ENCODE measurements around the gene DOCK1. TPM values are rescaled to one million over a fixed set of nuclear protein-coding genes. Genes with fewer than 3 reads are reported as not detected.

The DOCK1 gene
- total and polyA plus RNA-seq, 3 donors from 2014 or later = 19.0 to 46.2 (median 32.0) TPM

GRCh38 chr10:127250031-127250430 lies 344.8 kb downstream of the DOCK1 start:
- Histone ChIP-seq H3K9me3 (no peaks in the 10 kb centered on the region), H3K4me3 (no peak overlapping the region), H3K27ac (no peak overlapping the region), H3K36me3 (ENCODE audit: low read depth, missing control alignments) (no peaks in the 10 kb centered on the region), H3K4me1 (no peaks in the 10 kb centered on the region), H3K27me3 (no peaks in the 10 kb centered on the region)
- DNase-seq = no peak
- intact Hi-C loops (cut with DNase I; ENCODE audit: low total_unique reads) = no loop called here
- no peak for TF ChIP-seq POLR2A (IDR thresholded peaks at IDR 0.05)
- no peak for TF ChIP-seq CTCF (IDR thresholded peaks at IDR 0.05)
- 79 to 80% methylated on average over 5 of the region's 5 CpGs for whole genome bisulfite sequencing, 2 donors

GRCh38 chr10:127252818-127253217 lies 347.6 kb downstream of the DOCK1 start:
- TF ChIP-seq POLR2A (IDR thresholded peaks at IDR 0.05) = no peak
- TF ChIP-seq CTCF (IDR thresholded peaks at IDR 0.05) = no peak
- 97 to 99% methylated on average over 6 of the region's 6 CpGs for WGBS, 2 donors
- no peak overlapping the region for H3K4me3 ChIP-seq
- no peaks in the 10 kb centered on the region for H3K27me3 ChIP-seq
- intact Hi-C loops (cut with DNase I; ENCODE audit: low total_unique reads) = no loop called here
- DNase-seq = no peak
- no peak overlapping the region for H3K27ac ChIP-seq
- no peaks in the 10 kb centered on the region for H3K36me3 ChIP-seq (ENCODE audit: low read depth, missing control alignments)
- H3K4me1 ChIP-seq = no peaks in the 10 kb centered on the region
- H3K9me3 ChIP-seq = no peaks in the 10 kb centered on the region

- Histone ChIP-seq H3K36me3 (ENCODE audit: low read depth, missing control alignments) (no peaks in the 10 kb centered on the region), H3K4me1 (no peaks in the 10 kb centered on the region), H3K9me3 (no peaks in the 10 kb centered on the region), H3K27me3 (no peaks in the 10 kb centered on the region), H3K27ac (no peak overlapping the region), H3K4me3 (no peak overlapping the region)
- intact Hi-C loops (cut with DNase I; ENCODE audit: low total_unique reads) = no loop called here
- no peak for TF ChIP-seq POLR2A (IDR thresholded peaks at IDR 0.05)
- TF ChIP-seq CTCF (IDR thresholded peaks at IDR 0.05) = no peak
- DNase-seq = no peak
- 77 to 82% methylated on average over 3 of the region's 3 CpGs for WGBS, 2 donors
Measured at GRCh38 chr10:127254276-127254675, 349.0 kb downstream of the DOCK1 start.

GRCh38 chr10:127257395-127257794 lies 352.2 kb downstream of the DOCK1 start:
- Histone ChIP-seq H3K36me3 (ENCODE audit: low read depth, missing control alignments) (no peaks in the 10 kb centered on the region), H3K4me3 (no peak overlapping the region), H3K9me3 (no peaks in the 10 kb centered on the region), H3K27me3 (no peaks in the 10 kb centered on the region), H3K27ac (no peak overlapping the region), H3K4me1 (no peaks in the 10 kb centered on the region)
- DNase-seq = no peak
- intact Hi-C loops (cut with DNase I; ENCODE audit: low total_unique reads) = no loop called here
- 58 to 63% methylated on average over 8 of the region's 8 CpGs for WGBS, 2 donors
- TF ChIP-seq CTCF (IDR thresholded peaks at IDR 0.05) (no peak), POLR2A (IDR thresholded peaks at IDR 0.05) (no peak)

- Histone ChIP-seq H3K4me3 (no peak overlapping the region), H3K4me1 (no peaks in the 10 kb centered on the region), H3K36me3 (ENCODE audit: low read depth, missing control alignments) (no peaks in the 10 kb centered on the region), H3K27me3 (no peaks in the 10 kb centered on the region), H3K9me3 (no peaks in the 10 kb centered on the region), H3K27ac (no peak overlapping the region)
- TF ChIP-seq CTCF (IDR thresholded peaks at IDR 0.05) (no peak), POLR2A (IDR thresholded peaks at IDR 0.05) (no peak)
- no peak for DNase-seq
- intact Hi-C loops (cut with DNase I; ENCODE audit: low total_unique reads) = no loop called here
- 94% methylated on average over 8 to 11 of the region's 11 CpGs for WGBS, 2 donors
Measured at GRCh38 chr10:127259347-127259746, 354.1 kb downstream of the DOCK1 start.
